A549 (cell line): Measurements from ENCODE around the gene EFEMP2.

Experiments used
- CBX2 ChIP-seq: fragments of 200-600 bp; sonication (generic); IDR thresholded peaks from 2 replicates; pipeline ENCODE4 v1.6.1; 2016; ENCODE audit warnings: low read depth, mild to moderate bottlenecking, borderline replicate concordance
- CEBPB ChIP-seq, 2 experiments: fragments of >200 bp in 1 of 2; sonication (Bioruptor Twin) in 1 of 2; formaldehyde crosslinking in 1 of 2; IDR thresholded peaks; 2 replicates each; pipeline ENCODE4 v1.6.1; 2012 to 2016
- CHD2 ChIP-seq: fragments of 150-350 bp; IDR thresholded peaks from 2 replicates; pipeline ENCODE4 v1.6.1; 2014; ENCODE audit warnings: low read length; ENCODE audit not compliant: partially characterized antibody
- GATA3 ChIP-seq: IDR thresholded peaks from 2 replicates; pipeline ENCODE4 v1.6.1; 2012; ENCODE audit warnings: borderline replicate concordance
- HOXA7 ChIP-seq: fragments of 250-450 bp; sonication (Bioruptor Pico); IDR thresholded peaks from 2 replicates; pipeline ENCODE4 v1.5.0; 2020; ENCODE audit warnings: mild to moderate bottlenecking, moderate library complexity
- NFE2L2 ChIP-seq: fragments of 150-350 bp; conservative IDR thresholded peaks from 2 replicates; pipeline ENCODE4 v1.6.1; 2014; ENCODE audit warnings: low read length
- POLR2A ChIP-seq: IDR thresholded peaks from 2 replicates; pipeline ENCODE4 v1.6.1; 2012; ENCODE audit warnings: mild to moderate bottlenecking, low read length
- RCOR1 ChIP-seq: fragments of 150-350 bp; IDR thresholded peaks from 2 replicates; pipeline ENCODE4 v1.6.1; 2014; ENCODE audit warnings: antibody characterized with exemption, low read length, low read depth
- RFX5 ChIP-seq: fragments of 450-650 bp; IDR thresholded peaks from 2 replicates; pipeline ENCODE4 v1.7.1; 2014; ENCODE audit warnings: antibody characterized with exemption, mild to moderate bottlenecking, moderate library complexity
- TF ChIP-seq, protein P1 (sequence below): fragments of >200 bp; sonication (Bioruptor Twin); formaldehyde crosslinking; IDR thresholded peaks from 3 replicates; pipeline ENCODE4 v1.5.1; 2016
- TF ChIP-seq, protein P2 (sequence below): fragments of 250-450 bp; sonication (Bioruptor Pico); IDR thresholded peaks from 2 replicates; pipeline ENCODE4 v1.5.0; 2020; ENCODE audit warnings: low read depth, mild to moderate bottlenecking, moderate library complexity

DNA sequence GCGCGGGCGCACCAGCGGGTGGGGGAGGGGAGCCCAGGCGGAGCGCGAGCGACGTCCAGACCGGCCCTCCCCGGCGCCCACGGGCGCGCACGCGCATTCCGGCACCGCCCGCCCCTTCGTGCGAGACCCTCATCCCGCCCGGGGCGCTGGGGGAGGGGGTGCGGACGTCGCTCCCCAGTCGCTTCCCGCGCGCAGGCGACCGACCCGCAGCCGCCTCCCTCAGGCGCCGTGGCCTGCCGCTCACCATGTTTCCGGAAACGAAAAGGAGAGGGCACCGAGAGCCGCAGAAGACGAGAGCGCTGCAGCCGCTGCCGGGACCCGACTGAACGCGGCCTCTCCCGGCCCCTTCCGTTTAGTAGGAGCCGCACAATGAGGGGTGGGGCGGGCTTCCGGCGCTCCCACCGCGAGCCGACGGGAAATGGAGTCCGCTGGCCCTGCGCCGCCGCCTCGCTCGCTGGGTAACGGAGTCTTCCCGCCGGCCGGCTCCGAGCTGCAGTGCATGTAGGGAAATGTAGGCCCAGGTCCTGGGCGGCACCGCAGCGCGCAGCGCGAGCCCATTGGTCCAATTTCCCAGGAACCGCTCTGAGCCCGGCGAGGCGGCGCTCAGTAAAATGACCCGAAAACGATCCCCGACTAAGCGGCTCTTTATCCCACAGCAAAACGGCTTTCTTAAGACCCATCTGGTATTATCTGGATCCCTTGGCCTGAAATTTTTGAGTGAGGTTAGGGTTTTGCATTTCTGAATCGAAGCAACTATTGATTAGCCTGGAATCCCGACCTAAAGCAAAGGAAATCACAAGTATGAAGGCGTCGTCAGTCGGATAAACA is 14.5 kb downstream of the EFEMP2 start, which contains the start of gene CFL1:
- TF ChIP-seq RCOR1 (no peak), CBX2 (no peak), POLR2A (peak; percentile 97), CEBPB (IDR thresholded peaks at IDR 0.05) (no peak; a peak in 1 of 4 replicates), RFX5 (0 out of 2 replicates have a peak, but pooled peaks have one; percentile 44), GATA3 (no peak; the same call in 1 of the 2 replicates), NFE2L2 (no peak), HOXA7 (CRISPR knock-in tag) (no peak), CHD2 (peak; percentile 35)
- TF ChIP-seq, protein P1, sequence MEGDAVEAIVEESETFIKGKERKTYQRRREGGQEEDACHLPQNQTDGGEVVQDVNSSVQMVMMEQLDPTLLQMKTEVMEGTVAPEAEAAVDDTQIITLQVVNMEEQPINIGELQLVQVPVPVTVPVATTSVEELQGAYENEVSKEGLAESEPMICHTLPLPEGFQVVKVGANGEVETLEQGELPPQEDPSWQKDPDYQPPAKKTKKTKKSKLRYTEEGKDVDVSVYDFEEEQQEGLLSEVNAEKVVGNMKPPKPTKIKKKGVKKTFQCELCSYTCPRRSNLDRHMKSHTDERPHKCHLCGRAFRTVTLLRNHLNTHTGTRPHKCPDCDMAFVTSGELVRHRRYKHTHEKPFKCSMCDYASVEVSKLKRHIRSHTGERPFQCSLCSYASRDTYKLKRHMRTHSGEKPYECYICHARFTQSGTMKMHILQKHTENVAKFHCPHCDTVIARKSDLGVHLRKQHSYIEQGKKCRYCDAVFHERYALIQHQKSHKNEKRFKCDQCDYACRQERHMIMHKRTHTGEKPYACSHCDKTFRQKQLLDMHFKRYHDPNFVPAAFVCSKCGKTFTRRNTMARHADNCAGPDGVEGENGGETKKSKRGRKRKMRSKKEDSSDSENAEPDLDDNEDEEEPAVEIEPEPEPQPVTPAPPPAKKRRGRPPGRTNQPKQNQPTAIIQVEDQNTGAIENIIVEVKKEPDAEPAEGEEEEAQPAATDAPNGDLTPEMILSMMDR, result no peak
- TF ChIP-seq, protein P2, sequence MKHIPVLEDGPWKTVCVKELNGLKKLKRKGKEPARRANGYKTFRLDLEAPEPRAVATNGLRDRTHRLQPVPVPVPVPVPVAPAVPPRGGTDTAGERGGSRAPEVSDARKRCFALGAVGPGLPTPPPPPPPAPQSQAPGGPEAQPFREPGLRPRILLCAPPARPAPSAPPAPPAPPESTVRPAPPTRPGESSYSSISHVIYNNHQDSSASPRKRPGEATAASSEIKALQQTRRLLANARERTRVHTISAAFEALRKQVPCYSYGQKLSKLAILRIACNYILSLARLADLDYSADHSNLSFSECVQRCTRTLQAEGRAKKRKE (CRISPR knock-in tag), result no peak
